Kidney capillary endothelial cell (primary cell): ENCODE data around the gene NFU1.
"Not testable (repeated sequence)": the region's sequence is repeated elsewhere in the genome, so short reads cannot be mapped to it uniquely, and the experiment has no call there.

Experiments used
- DNase-seq: peaks from one replicate; pipeline ENCODE4 v3.0.0-alpha.2; 2018; ENCODE audit warnings: low spot score

Gene NFU1

GRCh38 chr2:69450735-69451416 lies 13.6 kb upstream of the NFU1 start:
- no peak for DNase-seq

GRCh38 chr2:69449906-69450305 lies 12.7 kb upstream of the NFU1 start:
- DNase-seq = no peak

GRCh38 chr2:69443673-69444072 lies 6.4 kb upstream of the NFU1 start:
- not testable (repeated sequence) for DNase-seq

- not testable (repeated sequence) for DNase-seq
These were observed 2.3 kb upstream of the NFU1 start for GRCh38 chr2:69439499-69439898.

GRCh38 chr2:69438580-69438979 lies 1.3 kb upstream of the NFU1 start:
- DNase-seq = no peak

- no peak for DNase-seq
These were observed 518 bp upstream of the NFU1 start for GRCh38 chr2:69437751-69438154.

- no peak for DNase-seq
These were observed 668 bp downstream of the NFU1 start for GRCh38 chr2:69436596-69436937.

- no peak for DNase-seq
These were observed 2.5 kb downstream of the NFU1 start for GRCh38 chr2:69434753-69435152.

- DNase-seq = no peak
These were observed 7.6 kb downstream of the NFU1 start for GRCh38 chr2:69429491-69430183.

GRCh38 chr2:69428981-69429380 lies 8.3 kb downstream of the NFU1 start:
- DNase-seq = no peak

GRCh38 chr2:69424419-69424818 lies 12.8 kb downstream of the NFU1 start:
- DNase-seq = no peak

GRCh38 chr2:69422198-69422597 lies 15.0 kb downstream of the NFU1 start:
- no peak for DNase-seq

- not testable (repeated sequence) for DNase-seq
These were observed 18.1 kb downstream of the NFU1 start for GRCh38 chr2:69419111-69419510.

GRCh38 chr2:69416147-69416546 lies 21.1 kb downstream of the NFU1 start:
- DNase-seq = no peak

GRCh38 chr2:69411120-69411519 lies 26.1 kb downstream of the NFU1 start:
- DNase-seq = no peak

GRCh38 chr2:69405306-69405705 lies 31.9 kb downstream of the NFU1 start:
- no peak for DNase-seq

- no peak for DNase-seq
These were observed 37.1 kb downstream of the NFU1 start for GRCh38 chr2:69400121-69400520.

GRCh38 chr2:69397234-69397633 lies 40.0 kb downstream of the NFU1 start:
- DNase-seq = no peak

- DNase-seq = no peak
These were observed 41.4 kb downstream of the NFU1 start for GRCh38 chr2:69395866-69396265.

- no peak for DNase-seq
These were observed 43.3 kb downstream of the NFU1 start for GRCh38 chr2:69393963-69394362.

- no peak for DNase-seq
These were observed 46.8 kb downstream of the NFU1 start for GRCh38 chr2:69390471-69390870.

- DNase-seq = no peak
These were observed 47.2 kb downstream of the NFU1 start for GRCh38 chr2:69390001-69390400.

- no peak for DNase-seq
These were observed 48.0 kb downstream of the NFU1 start for GRCh38 chr2:69389271-69389670.
